ENCODE data around the gene SLCO6A1. TPM values are rescaled to one million over a fixed set of nuclear protein-coding genes. Genes with fewer than 3 reads are reported as not detected.

The SLCO6A1 gene
- total and polyA plus RNA-seq, 2 experiments from 2014 or later, result 0.34 to 3.1 TPM

DNA sequence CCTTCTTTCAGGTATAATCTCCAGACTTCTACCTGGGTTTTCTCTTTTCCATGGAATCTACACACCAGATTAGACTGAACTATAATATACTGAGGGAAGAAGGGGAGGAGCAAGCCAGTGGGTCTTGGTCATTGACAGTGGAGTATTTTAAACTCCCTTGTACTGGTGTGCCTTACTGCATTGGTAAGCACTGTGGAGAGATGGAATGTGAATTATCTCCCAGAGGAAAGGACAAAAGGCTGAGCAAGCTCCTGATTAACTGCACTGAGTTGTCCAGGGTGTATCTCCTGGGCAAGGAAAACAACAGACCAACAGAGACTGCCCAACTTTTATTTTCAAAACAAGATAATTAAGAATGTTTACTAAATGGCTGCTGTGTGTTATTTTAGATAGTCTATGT is 29.8 kb upstream of the SLCO6A1 start:
- Histone ChIP-seq H3F3A (replicated peaks; ENCODE audit: low read depth) (no peaks in the 10 kb centered on the region), H3K4me2 (no peak overlapping the region), H4K20me1 (replicated peaks; ENCODE audit: insufficient read depth) (no peaks in the 10 kb centered on the region), H3K4me1 (ENCODE audit: insufficient read depth) (no peaks in the 10 kb centered on the region), H3K27ac (ENCODE audit: low read depth) (no peak overlapping the region), H3K9me2 (ENCODE audit: insufficient read depth) (no peaks in the 10 kb centered on the region), H2AFZ (no peak overlapping the region), H3K4me3 (no peak overlapping the region), H3K36me3 (ENCODE audit: insufficient read depth) (no peaks in the 10 kb centered on the region), H3K27me3 (ENCODE audit: insufficient read depth) (no peaks in the 10 kb centered on the region), H3K79me2 (replicated peaks; ENCODE audit: insufficient read depth) (no peaks in the 10 kb centered on the region)
- no peaks in the 10 kb centered on the region for H3K27me3 Mint-ChIP-seq (ENCODE audit: insufficient read depth, low read depth, poor library complexity)
- TF ChIP-seq EZH2 (IDR thresholded peaks at IDR 0.05; ENCODE audit: low read depth, unreplicated experiment), result no peak
- TF ChIP-seq, protein P1, sequence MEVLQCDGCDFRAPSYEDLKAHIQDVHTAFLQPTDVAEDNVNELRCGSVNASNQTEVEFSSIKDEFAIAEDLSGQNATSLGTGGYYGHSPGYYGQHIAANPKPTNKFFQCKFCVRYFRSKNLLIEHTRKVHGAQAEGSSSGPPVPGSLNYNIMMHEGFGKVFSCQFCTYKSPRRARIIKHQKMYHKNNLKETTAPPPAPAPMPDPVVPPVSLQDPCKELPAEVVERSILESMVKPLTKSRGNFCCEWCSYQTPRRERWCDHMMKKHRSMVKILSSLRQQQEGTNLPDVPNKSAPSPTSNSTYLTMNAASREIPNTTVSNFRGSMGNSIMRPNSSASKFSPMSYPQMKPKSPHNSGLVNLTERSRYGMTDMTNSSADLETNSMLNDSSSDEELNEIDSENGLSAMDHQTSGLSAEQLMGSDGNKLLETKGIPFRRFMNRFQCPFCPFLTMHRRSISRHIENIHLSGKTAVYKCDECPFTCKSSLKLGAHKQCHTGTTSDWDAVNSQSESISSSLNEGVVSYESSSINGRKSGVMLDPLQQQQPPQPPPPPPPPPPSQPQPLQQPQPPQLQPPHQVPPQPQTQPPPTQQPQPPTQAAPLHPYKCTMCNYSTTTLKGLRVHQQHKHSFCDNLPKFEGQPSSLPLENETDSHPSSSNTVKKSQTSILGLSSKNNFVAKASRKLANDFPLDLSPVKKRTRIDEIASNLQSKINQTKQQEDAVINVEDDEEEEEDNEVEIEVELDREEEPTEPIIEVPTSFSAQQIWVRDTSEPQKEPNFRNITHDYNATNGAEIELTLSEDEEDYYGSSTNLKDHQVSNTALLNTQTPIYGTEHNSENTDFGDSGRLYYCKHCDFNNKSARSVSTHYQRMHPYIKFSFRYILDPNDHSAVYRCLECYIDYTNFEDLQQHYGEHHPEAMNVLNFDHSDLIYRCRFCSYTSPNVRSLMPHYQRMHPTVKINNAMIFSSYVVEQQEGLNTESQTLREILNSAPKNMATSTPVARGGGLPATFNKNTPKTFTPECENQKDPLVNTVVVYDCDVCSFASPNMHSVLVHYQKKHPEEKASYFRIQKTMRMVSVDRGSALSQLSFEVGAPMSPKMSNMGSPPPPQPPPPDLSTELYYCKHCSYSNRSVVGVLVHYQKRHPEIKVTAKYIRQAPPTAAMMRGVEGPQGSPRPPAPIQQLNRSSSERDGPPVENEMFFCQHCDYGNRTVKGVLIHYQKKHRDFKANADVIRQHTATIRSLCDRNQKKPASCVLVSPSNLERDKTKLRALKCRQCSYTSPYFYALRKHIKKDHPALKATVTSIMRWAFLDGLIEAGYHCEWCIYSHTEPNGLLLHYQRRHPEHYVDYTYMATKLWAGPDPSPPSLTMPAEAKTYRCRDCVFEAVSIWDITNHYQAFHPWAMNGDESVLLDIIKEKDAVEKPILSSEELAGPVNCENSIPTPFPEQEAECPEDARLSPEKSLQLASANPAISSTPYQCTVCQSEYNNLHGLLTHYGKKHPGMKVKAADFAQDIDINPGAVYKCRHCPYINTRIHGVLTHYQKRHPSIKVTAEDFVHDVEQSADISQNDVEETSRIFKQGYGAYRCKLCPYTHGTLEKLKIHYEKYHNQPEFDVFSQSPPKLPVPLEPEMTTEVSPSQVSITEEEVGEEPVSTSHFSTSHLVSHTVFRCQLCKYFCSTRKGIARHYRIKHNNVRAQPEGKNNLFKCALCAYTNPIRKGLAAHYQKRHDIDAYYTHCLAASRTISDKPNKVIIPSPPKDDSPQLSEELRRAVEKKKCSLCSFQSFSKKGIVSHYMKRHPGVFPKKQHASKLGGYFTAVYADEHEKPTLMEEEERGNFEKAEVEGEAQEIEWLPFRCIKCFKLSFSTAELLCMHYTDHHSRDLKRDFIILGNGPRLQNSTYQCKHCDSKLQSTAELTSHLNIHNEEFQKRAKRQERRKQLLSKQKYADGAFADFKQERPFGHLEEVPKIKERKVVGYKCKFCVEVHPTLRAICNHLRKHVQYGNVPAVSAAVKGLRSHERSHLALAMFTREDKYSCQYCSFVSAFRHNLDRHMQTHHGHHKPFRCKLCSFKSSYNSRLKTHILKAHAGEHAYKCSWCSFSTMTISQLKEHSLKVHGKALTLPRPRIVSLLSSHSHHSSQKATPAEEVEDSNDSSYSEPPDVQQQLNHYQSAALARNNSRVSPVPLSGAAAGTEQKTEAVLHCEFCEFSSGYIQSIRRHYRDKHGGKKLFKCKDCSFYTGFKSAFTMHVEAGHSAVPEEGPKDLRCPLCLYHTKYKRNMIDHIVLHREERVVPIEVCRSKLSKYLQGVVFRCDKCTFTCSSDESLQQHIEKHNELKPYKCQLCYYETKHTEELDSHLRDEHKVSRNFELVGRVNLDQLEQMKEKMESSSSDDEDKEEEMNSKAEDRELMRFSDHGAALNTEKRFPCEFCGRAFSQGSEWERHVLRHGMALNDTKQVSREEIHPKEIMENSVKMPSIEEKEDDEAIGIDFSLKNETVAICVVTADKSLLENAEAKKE (CRISPR knock-in tag; IDR thresholded peaks at IDR 0.05), result no peak
- TF ChIP-seq STAT1 (IDR thresholded peaks at IDR 0.05; ENCODE audit: unreplicated experiment), result no peak
- TF ChIP-seq, protein P2, sequence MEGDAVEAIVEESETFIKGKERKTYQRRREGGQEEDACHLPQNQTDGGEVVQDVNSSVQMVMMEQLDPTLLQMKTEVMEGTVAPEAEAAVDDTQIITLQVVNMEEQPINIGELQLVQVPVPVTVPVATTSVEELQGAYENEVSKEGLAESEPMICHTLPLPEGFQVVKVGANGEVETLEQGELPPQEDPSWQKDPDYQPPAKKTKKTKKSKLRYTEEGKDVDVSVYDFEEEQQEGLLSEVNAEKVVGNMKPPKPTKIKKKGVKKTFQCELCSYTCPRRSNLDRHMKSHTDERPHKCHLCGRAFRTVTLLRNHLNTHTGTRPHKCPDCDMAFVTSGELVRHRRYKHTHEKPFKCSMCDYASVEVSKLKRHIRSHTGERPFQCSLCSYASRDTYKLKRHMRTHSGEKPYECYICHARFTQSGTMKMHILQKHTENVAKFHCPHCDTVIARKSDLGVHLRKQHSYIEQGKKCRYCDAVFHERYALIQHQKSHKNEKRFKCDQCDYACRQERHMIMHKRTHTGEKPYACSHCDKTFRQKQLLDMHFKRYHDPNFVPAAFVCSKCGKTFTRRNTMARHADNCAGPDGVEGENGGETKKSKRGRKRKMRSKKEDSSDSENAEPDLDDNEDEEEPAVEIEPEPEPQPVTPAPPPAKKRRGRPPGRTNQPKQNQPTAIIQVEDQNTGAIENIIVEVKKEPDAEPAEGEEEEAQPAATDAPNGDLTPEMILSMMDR (conservative IDR thresholded peaks at IDR 0.05; ENCODE audit: low read depth in 2 of 2), result no peak
- TF ChIP-seq POLR2AphosphoS5 (IDR thresholded peaks at IDR 0.05; ENCODE audit: low read depth), result no peak
- TF ChIP-seq, protein P3, sequence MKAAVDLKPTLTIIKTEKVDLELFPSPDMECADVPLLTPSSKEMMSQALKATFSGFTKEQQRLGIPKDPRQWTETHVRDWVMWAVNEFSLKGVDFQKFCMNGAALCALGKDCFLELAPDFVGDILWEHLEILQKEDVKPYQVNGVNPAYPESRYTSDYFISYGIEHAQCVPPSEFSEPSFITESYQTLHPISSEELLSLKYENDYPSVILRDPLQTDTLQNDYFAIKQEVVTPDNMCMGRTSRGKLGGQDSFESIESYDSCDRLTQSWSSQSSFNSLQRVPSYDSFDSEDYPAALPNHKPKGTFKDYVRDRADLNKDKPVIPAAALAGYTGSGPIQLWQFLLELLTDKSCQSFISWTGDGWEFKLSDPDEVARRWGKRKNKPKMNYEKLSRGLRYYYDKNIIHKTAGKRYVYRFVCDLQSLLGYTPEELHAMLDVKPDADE (IDR thresholded peaks at IDR 0.05), result no peak
- no peak for TF ChIP-seq NANOG (IDR thresholded peaks at IDR 0.05; ENCODE audit: borderline replicate concordance)
- no peak for TF ChIP-seq ZNF331 (CRISPR knock-in tag; IDR thresholded peaks at IDR 0.05; ENCODE audit: low read depth)
- TF ChIP-seq, protein P4, sequence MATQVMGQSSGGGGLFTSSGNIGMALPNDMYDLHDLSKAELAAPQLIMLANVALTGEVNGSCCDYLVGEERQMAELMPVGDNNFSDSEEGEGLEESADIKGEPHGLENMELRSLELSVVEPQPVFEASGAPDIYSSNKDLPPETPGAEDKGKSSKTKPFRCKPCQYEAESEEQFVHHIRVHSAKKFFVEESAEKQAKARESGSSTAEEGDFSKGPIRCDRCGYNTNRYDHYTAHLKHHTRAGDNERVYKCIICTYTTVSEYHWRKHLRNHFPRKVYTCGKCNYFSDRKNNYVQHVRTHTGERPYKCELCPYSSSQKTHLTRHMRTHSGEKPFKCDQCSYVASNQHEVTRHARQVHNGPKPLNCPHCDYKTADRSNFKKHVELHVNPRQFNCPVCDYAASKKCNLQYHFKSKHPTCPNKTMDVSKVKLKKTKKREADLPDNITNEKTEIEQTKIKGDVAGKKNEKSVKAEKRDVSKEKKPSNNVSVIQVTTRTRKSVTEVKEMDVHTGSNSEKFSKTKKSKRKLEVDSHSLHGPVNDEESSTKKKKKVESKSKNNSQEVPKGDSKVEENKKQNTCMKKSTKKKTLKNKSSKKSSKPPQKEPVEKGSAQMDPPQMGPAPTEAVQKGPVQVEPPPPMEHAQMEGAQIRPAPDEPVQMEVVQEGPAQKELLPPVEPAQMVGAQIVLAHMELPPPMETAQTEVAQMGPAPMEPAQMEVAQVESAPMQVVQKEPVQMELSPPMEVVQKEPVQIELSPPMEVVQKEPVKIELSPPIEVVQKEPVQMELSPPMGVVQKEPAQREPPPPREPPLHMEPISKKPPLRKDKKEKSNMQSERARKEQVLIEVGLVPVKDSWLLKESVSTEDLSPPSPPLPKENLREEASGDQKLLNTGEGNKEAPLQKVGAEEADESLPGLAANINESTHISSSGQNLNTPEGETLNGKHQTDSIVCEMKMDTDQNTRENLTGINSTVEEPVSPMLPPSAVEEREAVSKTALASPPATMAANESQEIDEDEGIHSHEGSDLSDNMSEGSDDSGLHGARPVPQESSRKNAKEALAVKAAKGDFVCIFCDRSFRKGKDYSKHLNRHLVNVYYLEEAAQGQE (IDR thresholded peaks at IDR 0.05; ENCODE audit: unreplicated experiment), result no peak
- TF ChIP-seq CREB1 (CRISPR knock-in tag; IDR thresholded peaks at IDR 0.05; ENCODE audit: low read depth), result no peak
- TF ChIP-seq EZH2phosphoT487 (IDR thresholded peaks at IDR 0.05; ENCODE audit: unreplicated experiment), result no peak
- TF ChIP-seq JUNB (IDR thresholded peaks at IDR 0.05; ENCODE audit: unreplicated experiment), result no peak
- no peak for TF ChIP-seq ZNF114 (CRISPR knock-in tag; IDR thresholded peaks at IDR 0.05)
- H3K27ac Mint-ChIP-seq, result no peak overlapping the region
- ATAC-seq (no peak), DNase-seq (ENCODE audit: low spot score) (no peak)
- H3K9me3 Mint-ChIP-seq, result no peaks in the 10 kb centered on the region
- no peaks in the 10 kb centered on the region for H3K4me1 Mint-ChIP-seq
- H3K4me3 Mint-ChIP-seq, result no peak overlapping the region
- H3K36me3 Mint-ChIP-seq (ENCODE audit: low read depth), result no peaks in the 10 kb centered on the region

Measured in GM23338 (cell line).